Trophoblast cell (in vitro differentiated cells and primary cell): ENCODE data around the gene ABCB9.
A peak's percentile ranks its signal among the peaks of the same experiment; 100 is the strongest.

Experiments
- DNase-seq, 2 donors: peaks; one replicate each; pipeline ENCODE4 v3.0.0-alpha.2; 2016
- H2AFZ ChIP-seq: 2 replicates; pipeline ENCODE4 v1.6.1; 2013; ENCODE audit warnings: low read length, moderate library complexity, mild to moderate bottlenecking; ENCODE audit not compliant: insufficient read depth, poor library complexity
- H2AK5ac ChIP-seq: 2 replicates; pipeline ENCODE4 v1.6.1; 2013; ENCODE audit warnings: mild to moderate bottlenecking, low read length
- H2BK120ac ChIP-seq: 2 replicates; pipeline ENCODE4 v1.6.1; 2013; ENCODE audit warnings: low read length, mild to moderate bottlenecking, moderate library complexity; ENCODE audit not compliant: insufficient read depth, poor library complexity
- H2BK12ac ChIP-seq: 2 replicates; pipeline ENCODE4 v1.6.1; 2013; ENCODE audit warnings: mild to moderate bottlenecking, low read length, moderate library complexity
- H2BK5ac ChIP-seq: 2 replicates; pipeline ENCODE4 v1.6.1; 2013; ENCODE audit warnings: low read length, low read depth, moderate library complexity, mild to moderate bottlenecking; ENCODE audit not compliant: poor library complexity
- H3K14ac ChIP-seq: 2 replicates; pipeline ENCODE4 v1.6.1; 2013; ENCODE audit warnings: mild to moderate bottlenecking, low read length
- H3K18ac ChIP-seq: 2 replicates; pipeline ENCODE4 v1.6.1; 2013; ENCODE audit warnings: mild to moderate bottlenecking, low read length
- H3K23ac ChIP-seq: 2 replicates; pipeline ENCODE4 v1.6.1; 2013; ENCODE audit warnings: low read length
- H3K27ac ChIP-seq: 2 replicates; pipeline ENCODE4 v1.5.1; 2013; ENCODE audit warnings: low read depth, mild to moderate bottlenecking, inconsistent platforms, low read length, moderate library complexity
- H3K27me3 ChIP-seq: 2 replicates; pipeline ENCODE4 v1.6.1; 2013; ENCODE audit warnings: inconsistent platforms, mild to moderate bottlenecking, low read length, moderate library complexity; ENCODE audit not compliant: insufficient read depth
- H3K36me3 ChIP-seq, 2 experiments: 1 replicate in 1 of 2; 2 replicates in 1 of 2; pipeline ENCODE4 v1.6.1; 2013; ENCODE audit warnings: low read length in 2 of 2, mild to moderate bottlenecking in 2 of 2, moderate library complexity in 1 of 2; ENCODE audit not compliant: insufficient read depth in 2 of 2, control insufficient read depth in 1 of 2
- H3K4ac ChIP-seq: 2 replicates; pipeline ENCODE4 v1.6.1; 2013; ENCODE audit warnings: low read depth, mild to moderate bottlenecking, low read length, moderate library complexity
- H3K4me1 ChIP-seq, 2 experiments: 1 replicate in 1 of 2; 2 replicates in 1 of 2; pipeline ENCODE4 v1.6.1; 2013; ENCODE audit warnings: low read length in 2 of 2, mild to moderate bottlenecking in 2 of 2, moderate library complexity in 1 of 2; ENCODE audit not compliant: insufficient read depth in 2 of 2, control insufficient read depth in 1 of 2
- H3K4me2 ChIP-seq: 2 replicates; pipeline ENCODE4 v1.6.1; 2013; ENCODE audit warnings: inconsistent platforms, mild to moderate bottlenecking, low read length, moderate library complexity
- H3K4me3 ChIP-seq: 2 replicates; pipeline ENCODE4 v1.5.1; 2013; ENCODE audit warnings: mild to moderate bottlenecking, low read depth, low read length, inconsistent platforms
- H3K79me1 ChIP-seq: one replicate; pipeline ENCODE4 v1.6.1; 2013; ENCODE audit warnings: low read length
- H3K79me2 ChIP-seq: 2 replicates; pipeline ENCODE4 v1.6.1; 2013; ENCODE audit warnings: low read length, mild to moderate bottlenecking; ENCODE audit not compliant: control insufficient read depth, insufficient read depth, poor library complexity
- H3K9ac ChIP-seq: 2 replicates; pipeline ENCODE4 v1.6.1; 2013; ENCODE audit warnings: mild to moderate bottlenecking, low read length
- H3K9me3 ChIP-seq: 2 replicates; pipeline ENCODE4 v1.6.1; 2013; ENCODE audit warnings: low read depth, mild to moderate bottlenecking, control low read depth, inconsistent platforms, low read length; ENCODE audit not compliant: insufficient read depth
- H4K12ac ChIP-seq: 2 replicates; pipeline ENCODE4 v1.6.1; 2013; ENCODE audit warnings: low read depth, mild to moderate bottlenecking, low read length, moderate library complexity
- H4K8ac ChIP-seq: 2 replicates; pipeline ENCODE4 v1.6.1; 2013; ENCODE audit warnings: low read depth, mild to moderate bottlenecking, low read length, moderate library complexity
- H4K91ac ChIP-seq: one replicate; pipeline ENCODE4 v1.6.1; 2013; ENCODE audit warnings: low read depth, mild to moderate bottlenecking, low read length, moderate library complexity
- WGBS: extraction: QIAGEN DNeasy Blood & Tissue Kit; methylation state at CpG from one replicate; pipeline ENCODE4 v1.1.7; 2013; ENCODE audit warnings: missing lambda C conversion rate; ENCODE audit not compliant: insufficient read length, insufficient coverage; ENCODE audit errors: extremely low coverage; 5-methylcytosine and 5-hydroxymethylcytosine counted together

Gene ABCB9

DNA sequence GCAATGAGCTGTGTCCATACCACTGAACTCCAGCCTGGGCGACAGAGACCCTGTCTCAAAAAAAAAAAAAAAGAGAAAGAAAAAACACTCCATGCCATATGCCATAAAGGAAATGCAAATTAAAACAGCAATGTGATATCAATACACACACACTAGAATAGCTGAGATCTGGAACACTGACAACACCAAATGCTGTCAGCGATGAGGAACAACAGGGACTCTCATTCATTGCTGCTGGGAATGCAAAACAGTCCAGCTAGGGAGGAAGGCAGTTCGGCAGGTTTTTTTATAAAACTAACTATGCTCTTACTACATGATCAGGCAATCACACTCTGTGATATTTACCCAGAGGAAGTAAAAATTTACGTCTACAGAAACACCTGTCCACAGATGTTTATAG lies 3.4 kb upstream of the ABCB9 start:
- no peak overlapping the region for H3K9ac ChIP-seq
- H3K18ac ChIP-seq, result no peak overlapping the region
- no peak overlapping the region for H2BK120ac ChIP-seq
- H2BK5ac ChIP-seq, result no peak overlapping the region
- H3K23ac ChIP-seq, result no peak overlapping the region
- no peak overlapping the region for H3K4me2 ChIP-seq
- peaks cover 8 to 10% of the 10 kb centered on the region in 2 experiments for H3K4me1 ChIP-seq
- H2AFZ ChIP-seq, result no peak overlapping the region
- no peak overlapping the region for H2AK5ac ChIP-seq
- H3K4ac ChIP-seq, result no peak overlapping the region
- no peaks in the 10 kb centered on the region for H3K9me3 ChIP-seq
- H4K91ac ChIP-seq, result no peak overlapping the region
- no peaks in the 10 kb centered on the region for H3K36me3 ChIP-seq
- no peak overlapping the region for H2BK12ac ChIP-seq
- H3K4me3 ChIP-seq, result no peak overlapping the region
- H3K27ac ChIP-seq, result no peak overlapping the region
- H3K14ac ChIP-seq, result no peak overlapping the region
- DNase-seq, result peak in 1 of 2 donors; percentile 28
- H3K79me2 ChIP-seq, result peaks cover 3% of the 10 kb centered on the region
- H3K79me1 ChIP-seq, result peaks cover 8% of the 10 kb centered on the region
- H4K12ac ChIP-seq, result no peak overlapping the region
- H3K27me3 ChIP-seq, result no peaks in the 10 kb centered on the region
- no peak overlapping the region for H4K8ac ChIP-seq
- WGBS, result no CpG with 5 or more reads among the region's 4 CpGs

DNA sequence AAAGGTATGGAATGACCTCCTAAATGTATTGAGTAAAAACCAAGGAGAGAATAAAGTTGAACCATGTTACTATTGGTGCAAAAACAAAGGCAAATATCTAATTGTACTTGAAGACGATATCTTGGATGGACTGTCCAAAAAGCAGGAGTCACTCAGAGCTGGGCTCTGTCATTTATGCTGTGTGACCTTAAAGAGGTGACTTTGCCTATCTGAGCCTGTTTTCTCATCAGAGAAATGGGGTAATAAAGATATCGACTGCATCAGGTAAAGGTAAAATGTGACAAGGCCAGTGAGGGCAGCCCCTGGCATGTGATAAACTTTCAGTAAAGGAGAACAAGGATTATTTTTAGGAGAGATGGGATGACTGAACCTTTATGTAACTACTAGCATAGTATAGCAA lies 1.8 kb upstream of the ABCB9 start:
- H4K8ac ChIP-seq, result no peak overlapping the region
- no peak overlapping the region for H2BK12ac ChIP-seq
- H2AK5ac ChIP-seq, result no peak overlapping the region
- H3K79me2 ChIP-seq, result no peaks in the 10 kb centered on the region
- no peaks in the 10 kb centered on the region for H3K9me3 ChIP-seq
- no peaks in the 10 kb centered on the region for H3K36me3 ChIP-seq
- H3K18ac ChIP-seq, result no peak overlapping the region
- H3K27me3 ChIP-seq, result no peaks in the 10 kb centered on the region
- H3K14ac ChIP-seq, result no peak overlapping the region
- no peak overlapping the region for H2AFZ ChIP-seq
- no peak overlapping the region for H4K12ac ChIP-seq
- H3K27ac ChIP-seq, result no peak overlapping the region
- H3K4me1 ChIP-seq, result peaks cover 3 to 8% of the 10 kb centered on the region in 2 experiments
- no peak overlapping the region for H3K4me2 ChIP-seq
- no CpG with 5 or more reads among the region's 2 CpGs for WGBS
- no peak overlapping the region for H2BK120ac ChIP-seq
- no peak overlapping the region for H3K4ac ChIP-seq
- peaks cover 5% of the 10 kb centered on the region for H3K79me1 ChIP-seq
- H3K9ac ChIP-seq, result no peak overlapping the region
- H2BK5ac ChIP-seq, result no peak overlapping the region
- no peak for DNase-seq
- no peak overlapping the region for H3K4me3 ChIP-seq
- no peak overlapping the region for H4K91ac ChIP-seq
- no peak overlapping the region for H3K23ac ChIP-seq

DNA sequence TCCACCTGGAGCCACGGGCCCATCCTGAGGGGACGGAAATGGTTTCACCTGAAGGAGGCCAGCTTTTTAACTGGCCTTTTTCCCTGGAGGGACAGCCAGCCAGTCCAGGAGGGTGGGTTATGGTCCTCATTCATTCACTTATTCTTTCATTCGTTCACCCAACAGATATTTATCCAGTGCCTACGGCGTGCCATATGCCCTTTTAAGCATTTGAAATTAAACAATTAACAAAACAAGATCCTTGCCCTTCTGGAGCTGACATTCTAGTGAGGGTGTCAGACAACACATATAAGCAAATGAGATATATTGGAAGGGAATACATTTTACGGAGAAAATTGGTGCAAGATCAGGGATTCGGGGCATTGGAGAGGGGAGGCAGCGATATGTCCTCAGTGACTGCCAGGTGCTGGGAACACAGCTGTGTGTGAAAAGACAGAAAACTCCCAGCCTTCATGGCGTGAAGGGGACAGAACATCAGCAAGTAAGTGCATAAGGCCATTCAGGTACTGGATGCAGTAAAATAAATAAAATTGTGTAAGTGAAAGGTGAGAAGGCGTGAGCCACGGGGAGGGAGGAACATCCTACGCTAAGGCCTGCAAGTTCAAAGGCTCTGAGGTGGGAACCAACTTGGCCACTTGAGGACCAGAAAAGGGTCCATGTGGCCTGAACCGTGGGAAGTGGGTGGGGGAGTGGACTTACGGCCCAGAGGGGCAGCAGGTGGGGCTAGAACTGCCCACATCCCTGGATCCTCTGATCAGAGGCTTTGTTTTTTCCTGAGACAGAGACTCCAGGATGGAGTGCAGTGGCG lies 684 bp upstream of the ABCB9 start:
- Histone ChIP-seq H3K4me3 (no peak overlapping the region), H3K4me2 (no peak overlapping the region), H4K12ac (no peak overlapping the region), H2BK120ac (no peak overlapping the region), H3K18ac (no peak overlapping the region), H2AFZ (no peak overlapping the region), H3K27me3 (no peaks in the 10 kb centered on the region), H3K9me3 (no peaks in the 10 kb centered on the region), H2AK5ac (peak overlapping the region; percentile 65), H3K9ac (no peak overlapping the region), H3K4ac (no peak overlapping the region), H3K36me3 (no peaks in the 10 kb centered on the region), H3K27ac (no peak overlapping the region), H4K91ac (no peak overlapping the region), H4K8ac (no peak overlapping the region), H2BK12ac (no peak overlapping the region), H3K79me1 (peaks cover 5% of the 10 kb centered on the region), H3K14ac (no peak overlapping the region), H2BK5ac (no peak overlapping the region), H3K4me1 (peaks cover 3 to 8% of the 10 kb centered on the region in 2 experiments), H3K23ac (no peak overlapping the region), H3K79me2 (no peaks in the 10 kb centered on the region)
- WGBS, result no CpG with 5 or more reads among the region's 15 CpGs
- DNase-seq, result no peak

DNA sequence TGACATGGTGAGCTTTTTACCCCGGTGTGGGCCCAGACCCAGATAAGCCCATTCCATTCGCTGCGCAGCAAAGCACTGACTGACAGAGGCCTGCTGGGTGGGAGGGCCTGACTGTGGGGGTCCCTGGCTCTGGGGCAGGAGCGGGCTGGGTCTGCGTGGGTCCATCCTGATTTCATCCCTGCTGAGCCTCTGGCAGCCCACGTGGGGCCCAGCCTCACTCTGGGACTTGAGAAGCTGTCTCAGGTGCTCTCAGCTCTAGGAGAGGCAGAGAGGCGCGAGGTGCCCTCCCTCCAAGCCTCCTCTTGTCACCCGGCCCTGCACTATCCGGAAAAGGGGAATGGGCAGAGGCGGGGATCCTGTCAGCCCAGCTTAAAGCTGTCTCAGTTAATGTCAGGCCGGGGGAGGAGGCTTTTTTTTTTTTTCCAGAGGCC lies 927 bp downstream of the ABCB9 start:
- Histone ChIP-seq H3K14ac (no peak overlapping the region), H3K23ac (no peak overlapping the region), H2BK12ac (no peak overlapping the region), H3K27me3 (no peaks in the 10 kb centered on the region), H3K4me3 (no peak overlapping the region), H2BK5ac (no peak overlapping the region), H3K27ac (no peak overlapping the region), H4K91ac (no peak overlapping the region), H2BK120ac (no peak overlapping the region), H3K4me2 (no peak overlapping the region), H3K4me1 (peaks cover 3 to 8% of the 10 kb centered on the region in 2 experiments), H3K79me1 (peaks cover 5% of the 10 kb centered on the region), H3K79me2 (no peaks in the 10 kb centered on the region), H3K4ac (no peak overlapping the region), H4K12ac (no peak overlapping the region), H4K8ac (no peak overlapping the region), H3K9me3 (no peaks in the 10 kb centered on the region), H2AFZ (no peak overlapping the region), H3K36me3 (no peaks in the 10 kb centered on the region), H3K18ac (no peak overlapping the region), H3K9ac (no peak overlapping the region), H2AK5ac (no peak overlapping the region)
- DNase-seq, result no peak
- no CpG with 5 or more reads among the region's 12 CpGs for WGBS
